Gastrocnemius medialis (tissue), 4 donors: ENCODE measurements around the gene KCNF1. TPM values are rescaled to one million over a fixed set of nuclear protein-coding genes. Genes with fewer than 3 reads are reported as not detected.

Source experiments
- ATAC-seq, 2 donors: fragments of 150-250 bp; one replicate each; pipeline ENCODE4 v1.9.1; 2016
- DNase-seq, 2 donors: peaks; one replicate each; pipeline ENCODE4 v3.0.0-alpha.2; 2019
- H3K27ac ChIP-seq, 4 donors: fragments of 200-600 bp; sonication (generic); 1 replicate in 1 of 4; 2 replicates in 3 of 4; pipeline ENCODE4 v1.5.1; 2016 to 2018; ENCODE audit warnings: mild to moderate bottlenecking in 2 of 4, moderate library complexity in 1 of 4
- H3K27me3 ChIP-seq, 3 donors: fragments of 200-600 bp; sonication (generic) in 2 of 3; 1 replicate in 1 of 3; 2 replicates in 2 of 3; pipeline versions ENCODE4 v1.5.1 to v1.6.0; 2016 to 2019; ENCODE audit warnings: mild to moderate bottlenecking in 1 of 3, moderate library complexity in 1 of 3
- H3K36me3 ChIP-seq, 2 donors: fragments of 200-600 bp; sonication (generic) in 1 of 2; one replicate each; pipeline ENCODE4 v1.5.1; 2017 to 2018
- H3K4me1 ChIP-seq, 2 donors: fragments of 200-600 bp; sonication (generic) in 1 of 2; one replicate each; pipeline ENCODE4 v1.5.1; 2016 to 2017; ENCODE audit warnings: mild to moderate bottlenecking in 2 of 2
- H3K4me3 ChIP-seq, 4 donors: fragments of 200-600 bp; sonication (generic) in 3 of 4; 1 replicate in 1 of 4; 2 replicates in 3 of 4; pipeline ENCODE4 v1.5.1; 2016 to 2019; ENCODE audit warnings: mild to moderate bottlenecking in 2 of 4
- H3K9me3 ChIP-seq, 3 donors: fragments of 200-600 bp; sonication (generic) in 2 of 3; 1 replicate in 1 of 3; 2 replicates in 2 of 3; pipeline ENCODE4 v1.5.1; 2016 to 2019
- CTCF ChIP-seq, 5 experiments: fragments of 450-650 bp in 3 of 5; fragments of 200-600 bp in 2 of 5; sonication (generic) in 2 of 5; IDR thresholded peaks in 4 of 5; conservative IDR thresholded peaks in 1 of 5; 1 replicate in 4 of 5; 2 replicates in 1 of 5; pipeline ENCODE4 v1.5.1; 2016 to 2019; ENCODE audit warnings: antibody characterized with exemption in 5 of 5, mild to moderate bottlenecking in 3 of 5, moderate library complexity in 3 of 5
- POLR2A ChIP-seq, 2 donors: fragments of 450-650 bp; IDR thresholded peaks; one replicate each; pipeline ENCODE4 v1.6.1; 2017; ENCODE audit warnings: antibody characterized with exemption in 2 of 2, mild to moderate bottlenecking in 2 of 2, moderate library complexity in 2 of 2
- in situ Hi-C, 4 donors: fragments of 200-750 bp; cut with MboI; loops; one replicate each; pipeline versions ENCODE4 v1.15.0 to v1.8.0; 2017; ENCODE audit warnings: low sequenced_read_pairs in 4 of 4
- intact Hi-C: fragments of 100-400 bp; cut with DNase I; formaldehyde crosslinking; loops from one replicate; pipeline ENCODE4 v1.15.1; 2023; ENCODE audit warnings: low total_unique reads
- total RNA-seq, 4 donors: library from RNA; depleted of rRNA; stranded (reverse); fragments of >200 nt; gene quantifications; one replicate each; pipeline versions ENCODE4 v1.1.0 to v1.2.3, GENCODE V29; 2016

Gene KCNF1
- total RNA-seq, 4 donors from 2014 or later = not detected

- H3K4me1 ChIP-seq = peaks cover 16 to 27% of the 10 kb centered on the region in 2 donors
- no peaks in the 10 kb centered on the region for H3K9me3 ChIP-seq
- ATAC-seq (no peak), DNase-seq (no peak)
- in situ Hi-C loops (no loop called here), intact Hi-C loops (no loop called here)
- no peaks in the 10 kb centered on the region for H3K36me3 ChIP-seq
- H3K27ac ChIP-seq = no peak overlapping the region
- no peaks in the 10 kb centered on the region for H3K27me3 ChIP-seq
- no peak overlapping the region for H3K4me3 ChIP-seq
- TF ChIP-seq POLR2A (IDR thresholded peaks at IDR 0.05) = no peak
Measured at GRCh38 chr2:10876394-10876793, 35.3 kb upstream of the KCNF1 start.

GRCh38 chr2:10876963-10877362 lies 34.8 kb upstream of the KCNF1 start:
- DNase-seq (no peak), ATAC-seq (no peak)
- in situ Hi-C loops (no loop called here), intact Hi-C loops (no loop called here)
- Histone ChIP-seq H3K27ac (no peak overlapping the region), H3K4me1 (peaks cover 16 to 27% of the 10 kb centered on the region in 2 donors), H3K27me3 (no peaks in the 10 kb centered on the region), H3K36me3 (no peaks in the 10 kb centered on the region), H3K4me3 (no peak overlapping the region), H3K9me3 (no peaks in the 10 kb centered on the region)
- TF ChIP-seq CTCF (IDR thresholded peaks at IDR 0.05 in 4 of 5, conservative IDR thresholded peaks at IDR 0.05 in 1 of 5) (no peak), POLR2A (IDR thresholded peaks at IDR 0.05) (no peak)

DNA sequence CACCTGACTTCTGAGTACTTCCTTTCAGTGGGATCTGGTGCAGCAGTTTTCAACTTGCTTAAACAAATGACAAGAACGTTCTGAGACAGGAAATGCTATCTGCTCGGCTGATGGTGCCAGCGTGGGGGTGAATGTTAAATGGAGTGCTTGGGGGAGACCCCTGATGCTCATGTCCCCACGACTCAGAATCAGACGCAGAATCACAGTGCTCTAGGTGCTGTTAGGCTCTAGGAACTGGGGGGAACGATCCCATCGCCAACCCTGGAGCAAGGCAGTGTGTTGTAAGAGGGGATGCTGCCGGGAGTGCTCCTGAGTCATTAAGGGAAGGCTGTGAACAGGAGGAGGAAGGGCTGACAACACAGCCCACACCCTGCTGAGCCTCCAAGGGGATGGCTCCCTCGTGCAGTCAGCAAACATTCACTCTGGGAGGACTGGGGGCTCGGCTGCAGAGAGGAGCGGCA lies 34.1 kb upstream of the KCNF1 start:
- in situ Hi-C loops (no loop called here), intact Hi-C loops (no loop called here)
- TF ChIP-seq POLR2A (IDR thresholded peaks at IDR 0.05) (no peak), CTCF (IDR thresholded peaks at IDR 0.05 in 4 of 5, conservative IDR thresholded peaks at IDR 0.05 in 1 of 5) (no peak)
- Histone ChIP-seq H3K36me3 (no peaks in the 10 kb centered on the region), H3K27me3 (no peaks in the 10 kb centered on the region), H3K4me3 (no peak overlapping the region), H3K4me1 (peaks cover 16 to 27% of the 10 kb centered on the region in 2 donors), H3K9me3 (no peaks in the 10 kb centered on the region), H3K27ac (no peak overlapping the region)
- ATAC-seq = no peak
- DNase-seq = no peak

DNA sequence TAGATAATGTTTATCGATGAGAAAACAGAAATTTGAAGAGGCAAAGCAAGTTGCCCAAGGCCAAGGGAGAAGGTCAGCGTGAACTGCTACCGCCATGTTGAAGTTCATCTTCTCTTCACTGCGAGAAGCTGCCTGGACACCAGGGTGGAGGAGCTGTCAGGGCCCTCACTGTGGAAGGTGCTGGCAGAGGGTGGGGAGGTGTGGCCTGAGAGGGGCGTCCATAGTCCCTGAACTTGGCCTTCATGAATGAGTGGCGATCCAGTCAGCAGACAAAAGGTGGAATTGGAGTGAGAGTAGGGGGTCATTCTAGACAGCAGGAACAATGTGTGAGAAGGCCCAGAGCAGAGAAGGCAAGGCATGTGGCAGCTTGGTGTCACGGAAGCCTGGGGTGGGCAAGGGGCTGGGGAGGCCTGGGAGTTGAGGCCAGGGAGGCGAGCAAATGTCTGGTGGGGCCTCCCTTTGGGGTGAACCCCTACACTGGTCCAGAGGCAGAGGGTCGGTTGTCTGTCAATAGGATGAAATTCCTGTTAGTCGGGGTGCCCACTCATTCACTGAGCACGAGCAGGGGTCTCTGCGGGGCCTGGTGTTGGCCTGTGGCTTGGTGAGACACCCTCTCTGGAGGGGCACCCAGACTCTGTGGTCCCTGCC lies 33.3 kb upstream of the KCNF1 start:
- no peak overlapping the region for H3K27ac ChIP-seq
- in situ Hi-C loops = no loop called here
- peaks cover 16 to 20% of the 10 kb centered on the region in 2 donors for H3K4me1 ChIP-seq
- ATAC-seq (no peak), DNase-seq (no peak)
- H3K36me3 ChIP-seq = no peaks in the 10 kb centered on the region
- H3K4me3 ChIP-seq = no peak overlapping the region
- TF ChIP-seq CTCF (IDR thresholded peaks at IDR 0.05 in 4 of 5, conservative IDR thresholded peaks at IDR 0.05 in 1 of 5) (no peak), POLR2A (IDR thresholded peaks at IDR 0.05) (no peak)
- no peaks in the 10 kb centered on the region for H3K27me3 ChIP-seq
- intact Hi-C loops = no loop called here
- no peaks in the 10 kb centered on the region for H3K9me3 ChIP-seq

GRCh38 chr2:10879159-10879558 lies 32.6 kb upstream of the KCNF1 start:
- in situ Hi-C loops = no loop called here

More at GRCh38 chr2:10879159-10879558, 32.6 kb upstream of the KCNF1 start:
- no peak for DNase-seq
- intact Hi-C loops = no loop called here
- Histone ChIP-seq H3K4me3 (no peak overlapping the region), H3K4me1 (peaks cover 12 to 13% of the 10 kb centered on the region in 2 donors), H3K27ac (no peak overlapping the region), H3K36me3 (no peaks in the 10 kb centered on the region), H3K9me3 (no peaks in the 10 kb centered on the region), H3K27me3 (no peaks in the 10 kb centered on the region)
- no peak for ATAC-seq
- TF ChIP-seq POLR2A (IDR thresholded peaks at IDR 0.05) (no peak), CTCF (IDR thresholded peaks at IDR 0.05 in 4 of 5, conservative IDR thresholded peaks at IDR 0.05 in 1 of 5) (no peak)
